SH-SY5Y (cell line): Measurements from ENCODE around the gene ATP10A.

Source experiments
- GATA2 ChIP-seq: IDR thresholded peaks from 2 replicates; pipeline ENCODE4 v1.6.1; 2011; ENCODE audit warnings: mild to moderate bottlenecking, low read depth, low read length
- GATA3 ChIP-seq: IDR thresholded peaks from 2 replicates; pipeline ENCODE4 v1.6.1; 2011; ENCODE audit warnings: low read depth, mild to moderate bottlenecking, low read length, moderate library complexity

- TF ChIP-seq GATA2 (no peak), GATA3 (no peak)
Observed at GRCh38 chr15:25710184-25710583, 152.9 kb downstream of the ATP10A start.
